SK-N-SH (cell line): ENCODE measurements around the gene TOMM70. TPM values are rescaled to one million over a fixed set of nuclear protein-coding genes. Genes with fewer than 3 reads are reported as not detected.
"Not testable (repeated sequence)": the region's sequence is repeated elsewhere in the genome, so short reads cannot be mapped to it uniquely, and the experiment has no call there.

Experiments used
- CTCF ChIA-PET: fragments of 300-600, 350-600 bp; formaldehyde crosslinking; extraction: SDS; loops from one replicate; lab custom pipeline; 2021; lab: Yijun Ruan, JAX
- POLR2A ChIA-PET: fragments of 350-600 bp; sonication (Branson Sonifier 250); formaldehyde crosslinking; extraction: SDS; loops from one replicate; lab custom pipeline; 2020; ENCODE audit warnings: antibody characterized with exemption, inconsistent platforms; lab: Yijun Ruan, JAX
- DNase-seq: peaks from one replicate; pipeline ENCODE4 v3.0.0; 2012
- H2AFZ ChIP-seq: fragments of 200-600 bp; sonication (generic); 2 replicates; pipeline ENCODE4 v1.8.1; 2016; ENCODE audit warnings: antibody characterized with exemption, mild to moderate bottlenecking, low read depth
- H3F3A ChIP-seq: fragments of 200-600 bp; sonication (generic); replicated peaks from 2 replicates; pipeline ENCODE3; 2016; ENCODE audit warnings: antibody characterized with exemption, mild to moderate bottlenecking; ENCODE audit not compliant: insufficient read depth
- H3K27ac ChIP-seq, 2 experiments: fragments of 200-500 bp in 1 of 2; fragments of 200-600 bp in 1 of 2; sonication (Bioruptor generic) in 1 of 2; sonication (generic), shearing (Covaris generic) in 1 of 2; 2 replicates each; pipeline versions ENCODE4 v1.5.1 to v1.6.1; 2014 to 2016; ENCODE audit warnings: low read depth in 2 of 2, inconsistent platforms in 1 of 2, low read length in 1 of 2, mild to moderate bottlenecking in 1 of 2, mixed read lengths in 1 of 2
- H3K27me3 ChIP-seq: fragments of 200-600 bp; sonication (generic), shearing (Covaris generic); 2 replicates; pipeline ENCODE4 v1.6.1; 2016; ENCODE audit warnings: mixed run types; ENCODE audit not compliant: insufficient read depth
- H3K36me3 ChIP-seq, 2 experiments: fragments of 200-500 bp in 1 of 2; fragments of 200-600 bp in 1 of 2; sonication (Bioruptor generic) in 1 of 2; sonication (generic) in 1 of 2; replicated peaks in 1 of 2; 2 replicates each; pipeline versions ENCODE3 to v1.5.1; 2014 to 2016; ENCODE audit warnings: low read length in 1 of 2, mild to moderate bottlenecking in 1 of 2; ENCODE audit not compliant: insufficient read depth in 2 of 2, control insufficient read depth in 1 of 2
- H3K4me1 ChIP-seq, 2 experiments: fragments of 200-500 bp in 1 of 2; fragments of 200-600 bp in 1 of 2; sonication (Bioruptor generic) in 1 of 2; sonication (generic), shearing (Covaris generic) in 1 of 2; 2 replicates each; pipeline versions ENCODE4 v1.5.1 to v1.6.1; 2014 to 2016; ENCODE audit warnings: low read depth in 1 of 2, low read length in 1 of 2, mixed run types in 1 of 2; ENCODE audit not compliant: insufficient read depth in 2 of 2, control insufficient read depth in 1 of 2
- H3K4me2 ChIP-seq: fragments of 200-600 bp; sonication (generic), shearing (Covaris generic); 2 replicates; pipeline ENCODE4 v1.6.1; 2017; ENCODE audit warnings: mixed run types
- H3K4me3 ChIP-seq, 2 experiments: fragments of 200-500 bp in 1 of 2; fragments of 200-600 bp in 1 of 2; sonication (Bioruptor generic) in 1 of 2; sonication (generic), shearing (Covaris generic) in 1 of 2; 2 replicates each; pipeline versions ENCODE4 v1.5.1 to v1.8.1; 2014 to 2016; ENCODE audit warnings: low read depth in 2 of 2, inconsistent platforms in 1 of 2, low read length in 1 of 2, mild to moderate bottlenecking in 1 of 2, mixed read lengths in 1 of 2, moderate library complexity in 1 of 2
- H3K79me2 ChIP-seq: fragments of 200-600 bp; sonication (generic); 2 replicates; pipeline ENCODE4 v1.8.1; 2017; ENCODE audit warnings: mild to moderate bottlenecking; ENCODE audit not compliant: insufficient read depth
- H3K9ac ChIP-seq: fragments of 200-600 bp; sonication (generic); 2 replicates; pipeline ENCODE4 v1.6.1; 2017; ENCODE audit warnings: mixed run types
- H3K9me2 ChIP-seq: fragments of 200-600 bp; sonication (generic); 2 replicates; pipeline ENCODE4 v1.6.1; 2017; ENCODE audit warnings: mixed run types
- H3K9me3 ChIP-seq: fragments of 200-600 bp; sonication (generic); 2 replicates; pipeline ENCODE4 v1.6.1; 2017; ENCODE audit warnings: mixed run types, mild to moderate bottlenecking, moderate library complexity
- H4K20me1 ChIP-seq: fragments of 200-600 bp; sonication (generic); 2 replicates; pipeline ENCODE4 v1.6.1; 2017; ENCODE audit warnings: mild to moderate bottlenecking, mixed run types; ENCODE audit not compliant: insufficient read depth
- ELF1 ChIP-seq: IDR thresholded peaks from 2 replicates; pipeline ENCODE4 v1.4.0; 2012
- EZH2phosphoT487 ChIP-seq: fragments of 200-600 bp; sonication (generic); IDR thresholded peaks from 2 replicates; pipeline ENCODE4 v1.6.1; 2017; ENCODE audit warnings: low read depth, mixed run types, mild to moderate bottlenecking, antibody characterized with exemption, moderate library complexity, borderline replicate concordance
- FOSL2 ChIP-seq: IDR thresholded peaks from 2 replicates; pipeline ENCODE4 v1.4.0; 2012; ENCODE audit warnings: low read depth, mild to moderate bottlenecking, moderate library complexity, borderline replicate concordance
- FOXJ3 ChIP-seq: sonication (generic); formaldehyde crosslinking; IDR thresholded peaks from 2 replicates; pipeline ENCODE4 v1.5.1; 2020; ENCODE audit warnings: mild to moderate bottlenecking, missing genetic modification reagents
- FOXM1 ChIP-seq: IDR thresholded peaks from 2 replicates; pipeline ENCODE4 v1.4.0; 2012; ENCODE audit warnings: low read depth, mild to moderate bottlenecking
- GABPA ChIP-seq: IDR thresholded peaks from 2 replicates; pipeline ENCODE4 v1.4.0; 2012; ENCODE audit warnings: low read depth, mild to moderate bottlenecking
- GATA2 ChIP-seq: sonication (generic); formaldehyde crosslinking; IDR thresholded peaks from 2 replicates; pipeline ENCODE4 v1.5.0; 2020; ENCODE audit warnings: mild to moderate bottlenecking, missing genetic modification reagents
- JUND ChIP-seq: IDR thresholded peaks from 2 replicates; pipeline ENCODE4 v1.4.0; 2012
- MXI1 ChIP-seq: IDR thresholded peaks from 2 replicates; pipeline ENCODE4 v1.6.1; 2012; ENCODE audit warnings: mild to moderate bottlenecking, low read depth, low read length, improper control_type of control experiment
- POLR2AphosphoS5 ChIP-seq: IDR thresholded peaks from 2 replicates; pipeline ENCODE4 v1.6.1; 2012; ENCODE audit warnings: low read depth, low read length
- RAD21 ChIP-seq: IDR thresholded peaks from 2 replicates; pipeline ENCODE4 v1.6.1; 2012; ENCODE audit warnings: mild to moderate bottlenecking, low read length
- RCOR1 ChIP-seq: fragments of 150-350 bp; IDR thresholded peaks from 2 replicates; pipeline ENCODE4 v1.6.1; 2017; ENCODE audit warnings: antibody characterized with exemption, low read length
- RFX5 ChIP-seq: IDR thresholded peaks from 2 replicates; pipeline ENCODE4 v1.6.1; 2012; ENCODE audit warnings: mild to moderate bottlenecking, improper control_type of control experiment, low read length
- RXRA ChIP-seq: IDR thresholded peaks from 2 replicates; pipeline ENCODE4 v1.4.0; 2012; ENCODE audit warnings: low read depth, mild to moderate bottlenecking, borderline replicate concordance
- TAF1 ChIP-seq: IDR thresholded peaks from 2 replicates; pipeline ENCODE4 v1.6.1; 2012; ENCODE audit warnings: low read depth, mild to moderate bottlenecking, low read length, moderate library complexity, borderline replicate concordance
- TCF12 ChIP-seq: IDR thresholded peaks from 2 replicates; pipeline ENCODE4 v1.4.0; 2012
- TEAD4 ChIP-seq: IDR thresholded peaks from 2 replicates; pipeline ENCODE4 v1.4.0; 2012; ENCODE audit warnings: mild to moderate bottlenecking, borderline replicate concordance; ENCODE audit not compliant: insufficient read depth
- YY1 ChIP-seq: IDR thresholded peaks from 2 replicates; pipeline ENCODE4 v1.4.0; 2012; ENCODE audit warnings: low read depth, mild to moderate bottlenecking
- WGBS: methylation state at CpG from one replicate; pipeline ENCODE4 v1.1.6; 2017; ENCODE audit warnings: low lambda C conversion rate; 5-methylcytosine and 5-hydroxymethylcytosine counted together
- polyA plus RNA-seq, 3 experiments: library from polyadenylated mRNA; depleted of rRNA; stranded (reverse); fragments of >200 nt; gene quantifications; 2 replicates each; pipeline ENCODE4 v1.2.3, GENCODE V29; 2012
- TF ChIP-seq, protein P1 (sequence below): fragments of 150-350 bp; IDR thresholded peaks from 2 replicates; pipeline ENCODE4 v1.6.1; 2017; ENCODE audit warnings: antibody characterized with exemption, low read length, low read depth, borderline replicate concordance
- TF ChIP-seq, protein P2 (sequence below): fragments of 150-350 bp; IDR thresholded peaks from 2 replicates; pipeline ENCODE4 v1.6.1; 2016; ENCODE audit warnings: mild to moderate bottlenecking, low read depth, low read length
- TF ChIP-seq, protein P3 (sequence below): IDR thresholded peaks from 2 replicates; pipeline ENCODE4 v1.4.0; 2012; ENCODE audit warnings: low read depth, borderline replicate concordance
- TF ChIP-seq, protein P4 (sequence below): IDR thresholded peaks from 2 replicates; pipeline ENCODE4; 2012

Gene TOMM70
- polyA plus RNA-seq, 1 of the 3 experiments (the other 2 are of a cell fraction), result 17.4 TPM

GRCh38 chr3:100448079-100448478 is 47.2 kb upstream of the TOMM70 start (continued):
- TF ChIP-seq, protein P1, sequence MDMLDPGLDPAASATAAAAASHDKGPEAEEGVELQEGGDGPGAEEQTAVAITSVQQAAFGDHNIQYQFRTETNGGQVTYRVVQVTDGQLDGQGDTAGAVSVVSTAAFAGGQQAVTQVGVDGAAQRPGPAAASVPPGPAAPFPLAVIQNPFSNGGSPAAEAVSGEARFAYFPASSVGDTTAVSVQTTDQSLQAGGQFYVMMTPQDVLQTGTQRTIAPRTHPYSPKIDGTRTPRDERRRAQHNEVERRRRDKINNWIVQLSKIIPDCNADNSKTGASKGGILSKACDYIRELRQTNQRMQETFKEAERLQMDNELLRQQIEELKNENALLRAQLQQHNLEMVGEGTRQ, result no peak
- TF ChIP-seq RAD21 (no peak), FOXM1 (no peak), RFX5 (no peak), RCOR1 (no peak), GABPA (no peak), ELF1 (no peak), TCF12 (no peak), TAF1 (no peak), GATA2 (CRISPR knock-in tag) (no peak)
- TF ChIP-seq, protein P2, sequence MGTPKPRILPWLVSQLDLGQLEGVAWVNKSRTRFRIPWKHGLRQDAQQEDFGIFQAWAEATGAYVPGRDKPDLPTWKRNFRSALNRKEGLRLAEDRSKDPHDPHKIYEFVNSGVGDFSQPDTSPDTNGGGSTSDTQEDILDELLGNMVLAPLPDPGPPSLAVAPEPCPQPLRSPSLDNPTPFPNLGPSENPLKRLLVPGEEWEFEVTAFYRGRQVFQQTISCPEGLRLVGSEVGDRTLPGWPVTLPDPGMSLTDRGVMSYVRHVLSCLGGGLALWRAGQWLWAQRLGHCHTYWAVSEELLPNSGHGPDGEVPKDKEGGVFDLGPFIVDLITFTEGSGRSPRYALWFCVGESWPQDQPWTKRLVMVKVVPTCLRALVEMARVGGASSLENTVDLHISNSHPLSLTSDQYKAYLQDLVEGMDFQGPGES, result no peak

- CTCF ChIA-PET, result interaction anchor here (2.9 kb wide), 1 partner anchor 16 kb away, joined by 11 read pairs; no protein-coding TSS in a partner anchor
- 95% methylated on average over 3 of the region's 3 CpGs for WGBS
- H3K9ac ChIP-seq, result not testable (repeated sequence)
Observed at GRCh38 chr3:100447067-100447466, 46.2 kb upstream of the TOMM70 start.

GRCh38 chr3:100443690-100444089 is 42.8 kb upstream of the TOMM70 start:
- no peak overlapping the region for H3K27ac ChIP-seq
- H3K9me3 ChIP-seq, result peaks cover 19% of the 10 kb centered on the region; the same call in 1 of the 2 replicates
- no peak overlapping the region for H3K9ac ChIP-seq
- no peak overlapping the region for H3K4me2 ChIP-seq
- H3F3A ChIP-seq, result no peaks in the 10 kb centered on the region
- ChIA-PET CTCF (interaction anchor here (2.5 kb wide), 1 partner anchor 19 kb away, joined by 7 read pairs; no protein-coding TSS in a partner anchor), POLR2A (no interaction called here)
- H3K79me2 ChIP-seq, result no peaks in the 10 kb centered on the region
- H3K9me2 ChIP-seq, result no peaks in the 10 kb centered on the region
- H3K27me3 ChIP-seq, result no peaks in the 10 kb centered on the region
- no peaks in the 10 kb centered on the region for H4K20me1 ChIP-seq
- H3K36me3 ChIP-seq, result no peaks in the 10 kb centered on the region
- no peak overlapping the region for H2AFZ ChIP-seq
- H3K4me1 ChIP-seq, result no peaks in the 10 kb centered on the region
- no peak overlapping the region for H3K4me3 ChIP-seq
- no peak for DNase-seq
- TF ChIP-seq RFX5 (no peak), YY1 (no peak), RAD21 (no peak), TEAD4 (no peak), MXI1 (no peak), EZH2phosphoT487 (no peak), JUND (no peak), FOSL2 (no peak), FOXJ3 (CRISPR knock-in tag) (no peak), POLR2AphosphoS5 (no peak), TAF1 (no peak), RXRA (no peak), GATA2 (CRISPR knock-in tag) (no peak)
- TF ChIP-seq, protein P3, sequence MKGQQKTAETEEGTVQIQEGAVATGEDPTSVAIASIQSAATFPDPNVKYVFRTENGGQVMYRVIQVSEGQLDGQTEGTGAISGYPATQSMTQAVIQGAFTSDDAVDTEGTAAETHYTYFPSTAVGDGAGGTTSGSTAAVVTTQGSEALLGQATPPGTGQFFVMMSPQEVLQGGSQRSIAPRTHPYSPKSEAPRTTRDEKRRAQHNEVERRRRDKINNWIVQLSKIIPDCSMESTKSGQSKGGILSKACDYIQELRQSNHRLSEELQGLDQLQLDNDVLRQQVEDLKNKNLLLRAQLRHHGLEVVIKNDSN, result no peak
- TF ChIP-seq, protein P4, sequence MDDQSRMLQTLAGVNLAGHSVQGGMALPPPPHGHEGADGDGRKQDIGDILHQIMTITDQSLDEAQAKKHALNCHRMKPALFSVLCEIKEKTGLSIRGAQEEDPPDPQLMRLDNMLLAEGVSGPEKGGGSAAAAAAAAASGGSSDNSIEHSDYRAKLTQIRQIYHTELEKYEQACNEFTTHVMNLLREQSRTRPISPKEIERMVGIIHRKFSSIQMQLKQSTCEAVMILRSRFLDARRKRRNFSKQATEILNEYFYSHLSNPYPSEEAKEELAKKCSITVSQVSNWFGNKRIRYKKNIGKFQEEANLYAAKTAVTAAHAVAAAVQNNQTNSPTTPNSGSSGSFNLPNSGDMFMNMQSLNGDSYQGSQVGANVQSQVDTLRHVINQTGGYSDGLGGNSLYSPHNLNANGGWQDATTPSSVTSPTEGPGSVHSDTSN, result no peak
- TF ChIP-seq, protein P1, result no peak

More at GRCh38 chr3:100447067-100447466, 46.2 kb upstream of the TOMM70 start:
- POLR2A ChIA-PET, H3K36me3 ChIP-seq, H2AFZ ChIP-seq, H3K27me3 ChIP-seq, H3K4me3 ChIP-seq, H3K79me2 ChIP-seq, H3K27ac ChIP-seq, H3F3A ChIP-seq, H3K4me2 ChIP-seq, H3K9me2 ChIP-seq, H3K4me1 ChIP-seq, DNase-seq, H4K20me1 ChIP-seq: not testable (repeated sequence)
- peaks cover 19% of the 10 kb centered on the region; the same call in 1 of the 2 replicates for H3K9me3 ChIP-seq
